ENCODE data around the gene ZNF22. TPM values are rescaled to one million over a fixed set of nuclear protein-coding genes. Genes with fewer than 3 reads are reported as not detected.

Gene ZNF22
- total RNA-seq, 1 donor from 2014 or later, result 34.2 TPM

DNA sequence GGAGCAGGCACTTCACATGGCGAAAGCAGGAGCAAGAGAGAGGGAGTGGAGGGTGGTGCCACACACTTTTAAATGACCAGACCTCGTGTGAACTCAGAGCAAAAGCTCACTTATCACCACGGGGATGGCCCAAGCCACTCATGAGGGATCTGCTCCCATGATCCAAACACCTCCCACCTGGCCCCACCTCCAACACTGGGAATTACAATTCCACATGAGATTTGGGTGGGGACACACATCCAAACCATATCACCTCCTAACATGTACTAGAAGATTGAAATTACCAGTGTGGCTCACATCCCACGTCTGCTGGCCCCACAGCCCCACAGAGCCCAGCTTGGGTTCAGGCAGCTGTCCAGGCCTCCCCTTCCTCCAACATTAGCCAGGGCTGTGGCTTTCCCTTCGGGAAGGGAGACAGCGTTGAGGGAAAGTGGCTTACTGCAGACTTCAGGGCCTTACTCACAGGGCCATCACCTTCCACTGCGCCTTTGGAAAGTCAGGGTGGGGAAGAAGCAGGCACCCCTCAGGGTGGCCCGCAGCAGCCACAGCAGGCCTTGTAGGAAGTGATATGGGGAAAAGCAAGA lies 29.8 kb upstream of the ZNF22 start:
- ChIA-PET CTCF (no interaction called here), POLR2A (interaction anchor here (0.9 kb wide), 1 partner anchor 12 kb away, joined by 3 read pairs; the partner anchor contains the start of gene RASSF4)

DNA sequence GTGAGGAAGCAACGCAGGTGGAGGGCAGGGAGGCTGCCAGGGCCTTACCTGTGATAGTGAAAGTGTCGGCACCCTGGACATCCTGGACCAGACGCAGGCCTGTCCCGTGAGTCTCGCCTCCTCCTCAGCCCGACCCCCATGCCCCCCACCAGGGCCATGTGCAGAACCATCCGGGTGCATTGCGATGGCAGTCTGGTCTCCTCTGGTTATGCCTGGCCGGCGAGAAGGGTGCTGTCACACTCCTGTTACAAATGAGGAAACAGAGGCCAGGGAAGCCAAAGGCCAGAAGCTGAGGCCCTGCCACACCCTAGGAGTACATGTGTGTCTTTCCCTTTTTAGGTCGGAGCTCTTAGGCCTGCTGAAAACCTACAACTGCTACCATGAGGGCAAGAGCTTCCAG lies 29.3 kb upstream of the ZNF22 start:
- Mint-ChIP-seq H3K27me3 (no peaks in the 10 kb centered on the region), H3K4me1 (peaks cover 53% of the 10 kb centered on the region), H3K4me3 (no peak overlapping the region), H3K9me3 (no peaks in the 10 kb centered on the region), H3K36me3 (ENCODE audit: low read depth) (no peaks in the 10 kb centered on the region), H3K27ac (no peak overlapping the region)
- POLR2A ChIA-PET, result no interaction called here
- TF ChIP-seq, protein P1, sequence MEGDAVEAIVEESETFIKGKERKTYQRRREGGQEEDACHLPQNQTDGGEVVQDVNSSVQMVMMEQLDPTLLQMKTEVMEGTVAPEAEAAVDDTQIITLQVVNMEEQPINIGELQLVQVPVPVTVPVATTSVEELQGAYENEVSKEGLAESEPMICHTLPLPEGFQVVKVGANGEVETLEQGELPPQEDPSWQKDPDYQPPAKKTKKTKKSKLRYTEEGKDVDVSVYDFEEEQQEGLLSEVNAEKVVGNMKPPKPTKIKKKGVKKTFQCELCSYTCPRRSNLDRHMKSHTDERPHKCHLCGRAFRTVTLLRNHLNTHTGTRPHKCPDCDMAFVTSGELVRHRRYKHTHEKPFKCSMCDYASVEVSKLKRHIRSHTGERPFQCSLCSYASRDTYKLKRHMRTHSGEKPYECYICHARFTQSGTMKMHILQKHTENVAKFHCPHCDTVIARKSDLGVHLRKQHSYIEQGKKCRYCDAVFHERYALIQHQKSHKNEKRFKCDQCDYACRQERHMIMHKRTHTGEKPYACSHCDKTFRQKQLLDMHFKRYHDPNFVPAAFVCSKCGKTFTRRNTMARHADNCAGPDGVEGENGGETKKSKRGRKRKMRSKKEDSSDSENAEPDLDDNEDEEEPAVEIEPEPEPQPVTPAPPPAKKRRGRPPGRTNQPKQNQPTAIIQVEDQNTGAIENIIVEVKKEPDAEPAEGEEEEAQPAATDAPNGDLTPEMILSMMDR (IDR thresholded peaks at IDR 0.05), result no peak
- DNase-seq (no peak), ATAC-seq (ENCODE audit: low read depth) (no peak)
- intact Hi-C loops (cut with micrococcal nuclease), result no loop called here
- CTCF ChIA-PET, result no interaction called here

More for the DNA sequence above, 29.8 kb upstream of the ZNF22 start:
- Mint-ChIP-seq H3K4me3 (no peak overlapping the region), H3K4me1 (peaks cover 59% of the 10 kb centered on the region), H3K27me3 (no peaks in the 10 kb centered on the region), H3K27ac (peak overlapping the region; percentile 37), H3K9me3 (no peaks in the 10 kb centered on the region), H3K36me3 (ENCODE audit: low read depth) (no peaks in the 10 kb centered on the region)
- intact Hi-C loops (cut with micrococcal nuclease), result no loop called here
- TF ChIP-seq, protein P1 (IDR thresholded peaks at IDR 0.05), result no peak
- no peak for ATAC-seq (ENCODE audit: low read depth)
- DNase-seq, result no peak

DNA sequence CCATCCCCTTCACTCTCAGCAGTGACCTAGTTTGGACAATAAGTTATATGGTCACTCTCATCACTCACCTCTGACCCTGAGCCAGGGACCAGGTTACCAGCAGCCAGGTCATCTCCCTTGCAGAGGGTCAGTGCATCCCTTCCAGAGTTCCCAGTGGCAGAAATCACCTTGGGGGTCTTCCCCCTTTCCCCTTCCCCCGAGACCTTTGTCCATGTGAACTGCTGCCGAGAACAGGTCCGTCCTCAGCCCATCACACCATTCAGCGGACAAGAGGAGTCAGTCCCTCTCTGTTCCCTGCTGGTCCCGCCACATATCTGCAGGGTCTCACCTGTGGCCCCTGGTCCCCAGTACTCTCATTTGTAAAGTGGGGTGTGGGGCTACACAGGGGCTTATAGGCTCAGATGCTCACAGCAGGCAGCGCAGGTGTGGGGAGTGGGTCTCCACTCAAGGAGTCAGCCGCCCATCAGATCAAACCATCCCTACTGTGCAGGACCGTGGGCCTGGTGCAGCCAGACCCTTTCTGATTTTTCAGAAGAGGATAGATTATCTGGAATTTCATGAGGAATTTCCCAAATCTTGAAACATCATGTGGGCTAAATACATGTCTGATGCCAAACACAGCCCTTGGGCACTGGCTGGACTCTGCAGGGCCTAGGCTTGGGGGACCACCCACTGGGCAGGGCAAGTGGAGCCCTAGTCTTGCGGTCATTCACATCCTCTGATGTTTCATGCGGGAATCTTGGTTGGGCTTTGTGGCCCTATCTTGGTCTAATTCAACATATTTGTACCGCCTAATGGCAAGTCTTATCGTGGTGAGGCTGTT lies 28.6 kb upstream of the ZNF22 start:
- no peaks in the 10 kb centered on the region for H3K36me3 Mint-ChIP-seq (ENCODE audit: low read depth)
- peaks cover 49% of the 10 kb centered on the region for H3K4me1 Mint-ChIP-seq
- ATAC-seq (ENCODE audit: low read depth) (no peak), DNase-seq (no peak)
- H3K27me3 Mint-ChIP-seq, result no peaks in the 10 kb centered on the region
- H3K27ac Mint-ChIP-seq, result no peak overlapping the region
- CTCF ChIA-PET, result interaction anchor here (1.3 to 2.6 kb wide), 2 partner anchors 35 to 40 kb away, joined by 4 to 39 read pairs; no protein-coding TSS in a partner anchor
- no peak overlapping the region for H3K4me3 Mint-ChIP-seq
- intact Hi-C loops (cut with micrococcal nuclease), result no loop called here
- TF ChIP-seq, protein P1 (IDR thresholded peaks at IDR 0.05), result no peak
- POLR2A ChIA-PET, result interaction anchor here (1.3 to 2.5 kb wide), 2 partner anchors 8 to 29 kb away, joined by 7 to 20 read pairs; partner anchors contain the start of gene ZNF22
- no peaks in the 10 kb centered on the region for H3K9me3 Mint-ChIP-seq

DNA sequence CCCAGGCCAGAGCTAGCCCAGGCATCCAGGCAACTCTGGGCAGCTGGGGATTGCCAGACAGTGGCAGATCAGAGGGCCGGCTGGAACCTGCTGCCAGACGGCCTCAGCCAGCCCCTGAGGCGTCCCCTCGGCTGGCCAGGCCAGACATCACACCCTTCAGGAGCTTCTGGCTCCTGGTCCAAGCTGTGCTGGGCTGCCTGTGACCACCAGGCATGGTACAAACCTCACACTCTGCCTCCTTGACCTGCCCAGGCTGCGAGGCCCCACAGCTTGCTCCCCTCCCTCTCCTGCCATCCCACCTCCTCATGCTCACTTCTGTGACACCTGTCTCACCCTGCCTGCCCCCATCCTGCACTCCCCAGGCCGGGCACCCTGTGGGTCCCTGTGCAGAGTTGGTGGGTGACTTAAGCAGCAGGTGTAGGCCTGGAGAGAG lies 27.8 kb upstream of the ZNF22 start:
- no peaks in the 10 kb centered on the region for H3K36me3 Mint-ChIP-seq (ENCODE audit: low read depth)
- ATAC-seq (ENCODE audit: low read depth) (no peak), DNase-seq (no peak)
- H3K4me1 Mint-ChIP-seq, result peaks cover 42% of the 10 kb centered on the region
- H3K9me3 Mint-ChIP-seq, result no peaks in the 10 kb centered on the region
- POLR2A ChIA-PET, result interaction anchor here (1.3 to 2.5 kb wide), 3 partner anchors 9 to 39 kb away, joined by 7 to 20 read pairs (median 12); partner anchors contain the start of gene ZNF22
- TF ChIP-seq, protein P1 (IDR thresholded peaks at IDR 0.05), result no peak
- CTCF ChIA-PET, result interaction anchor here (0.8 to 2.6 kb wide), 4 partner anchors 9 to 41 kb away, joined by 4 to 39 read pairs (median 6); partner anchors contain the start of gene ZNF22
- H3K27ac Mint-ChIP-seq, result no peak overlapping the region
- no peaks in the 10 kb centered on the region for H3K27me3 Mint-ChIP-seq
- peak overlapping the region; percentile 80 for H3K4me3 Mint-ChIP-seq
- intact Hi-C loops (cut with micrococcal nuclease), result no loop called here

Measured in activated B cell treated with CpG ODN at 0.5 μM for 24 hours (primary cell).